ENCODE results near the gene ISG20. TPM values are rescaled to one million over a fixed set of nuclear protein-coding genes. Genes with fewer than 3 reads are reported as not detected.

ISG20 gene
- total and polyA plus RNA-seq, 2 experiments from 2014 or later = 1.4 TPM; not detected in 1

- WGBS, 2 experiments (ENCODE audit: low coverage in 1 of 2, low lambda C conversion rate in 2 of 2, missing lambda C conversion rate in 2 of 2) = 2 to 3% methylated on average over 41 to 46 of the region's 46 CpGs
- no peaks in the 10 kb centered on the region for H3K36me3 ChIP-seq (ENCODE audit: low read depth)
- no peak overlapping the region for H3K4me2 ChIP-seq (ENCODE audit: unreplicated experiment)
- H3K27ac ChIP-seq = no peak overlapping the region
- no peak for TF ChIP-seq EZH2 (IDR thresholded peaks at IDR 0.05; ENCODE audit: insufficient read depth, poor library complexity, severe bottlenecking)
- no peak for TF ChIP-seq EZH2phosphoT487 (IDR thresholded peaks at IDR 0.05; ENCODE audit: insufficient read depth, low read depth)
- in situ Hi-C loops (cut with MboI) = no loop called here
- no peaks in the 10 kb centered on the region for H3K79me2 ChIP-seq (ENCODE audit: insufficient read depth)
- peaks cover 45% of the 10 kb centered on the region for H3K27me3 ChIP-seq (replicated peaks; ENCODE audit: insufficient read depth)
- H3K4me1 ChIP-seq (ENCODE audit: insufficient read depth) = no peaks in the 10 kb centered on the region
- no peaks in the 10 kb centered on the region for H3F3A ChIP-seq (ENCODE audit: insufficient read depth)
- H2AFZ ChIP-seq = no peak overlapping the region
- no peaks in the 10 kb centered on the region for H3K9me2 ChIP-seq (ENCODE audit: insufficient read depth)
- H3K4me3 ChIP-seq = no peak overlapping the region
- H4K20me1 ChIP-seq (ENCODE audit: insufficient read depth) = no peaks in the 10 kb centered on the region
- H3K9ac ChIP-seq = no peak overlapping the region
- DNase-seq = no peak
- H3K9me3 ChIP-seq (ENCODE audit: low read depth) = no peaks in the 10 kb centered on the region
These were observed 34.2 kb upstream of the ISG20 start for GRCh38 chr15:88604381-88605188.

GRCh38 chr15:88605189-88606069 lies 33.4 kb upstream of the ISG20 start:
- in situ Hi-C loops (cut with MboI) = no loop called here
- Histone ChIP-seq H3K27ac (no peak overlapping the region), H3F3A (ENCODE audit: insufficient read depth) (no peaks in the 10 kb centered on the region), H3K9ac (no peak overlapping the region), H3K9me3 (ENCODE audit: low read depth) (no peaks in the 10 kb centered on the region), H3K4me2 (ENCODE audit: unreplicated experiment) (no peak overlapping the region), H4K20me1 (ENCODE audit: insufficient read depth) (no peaks in the 10 kb centered on the region), H3K9me2 (ENCODE audit: insufficient read depth) (no peaks in the 10 kb centered on the region), H2AFZ (no peak overlapping the region), H3K4me3 (no peak overlapping the region), H3K27me3 (replicated peaks; ENCODE audit: insufficient read depth) (peaks cover 45% of the 10 kb centered on the region), H3K79me2 (ENCODE audit: insufficient read depth) (no peaks in the 10 kb centered on the region), H3K36me3 (ENCODE audit: low read depth) (no peaks in the 10 kb centered on the region), H3K4me1 (ENCODE audit: insufficient read depth) (no peaks in the 10 kb centered on the region)
- no peak for TF ChIP-seq EZH2phosphoT487 (IDR thresholded peaks at IDR 0.05; ENCODE audit: insufficient read depth, low read depth)
- TF ChIP-seq EZH2 (IDR thresholded peaks at IDR 0.05; ENCODE audit: insufficient read depth, poor library complexity, severe bottlenecking) = no peak
- peak; percentile 60 for DNase-seq
- WGBS, 2 experiments (ENCODE audit: low coverage in 1 of 2, low lambda C conversion rate in 2 of 2, missing lambda C conversion rate in 2 of 2) = 5 to 7% methylated on average over 43 to 52 of the region's 58 CpGs

- in situ Hi-C loops (cut with MboI) = no loop called here
- H3K4me1 ChIP-seq (ENCODE audit: insufficient read depth) = no peaks in the 10 kb centered on the region
- 20% methylated on average over 25 to 26 of the region's 26 CpGs for WGBS, 2 experiments (ENCODE audit: low coverage in 1 of 2, low lambda C conversion rate in 2 of 2, missing lambda C conversion rate in 2 of 2)
These were observed 32.6 kb upstream of the ISG20 start for GRCh38 chr15:88606070-88606794.

GRCh38 chr15:88607951-88608350 lies 30.9 kb upstream of the ISG20 start:
- no peak overlapping the region for H3K9ac ChIP-seq
- no peaks in the 10 kb centered on the region for H4K20me1 ChIP-seq (ENCODE audit: insufficient read depth)
- in situ Hi-C loops (cut with MboI) = no loop called here
- DNase-seq = no peak
- H3K9me3 ChIP-seq (ENCODE audit: low read depth) = no peaks in the 10 kb centered on the region
- H3K27me3 ChIP-seq (replicated peaks; ENCODE audit: insufficient read depth) = peaks cover 45% of the 10 kb centered on the region
- H3K36me3 ChIP-seq (ENCODE audit: low read depth) = no peaks in the 10 kb centered on the region
- H3K9me2 ChIP-seq (ENCODE audit: insufficient read depth) = no peaks in the 10 kb centered on the region
- H3K4me2 ChIP-seq (ENCODE audit: unreplicated experiment) = no peak overlapping the region
- no peaks in the 10 kb centered on the region for H3F3A ChIP-seq (ENCODE audit: insufficient read depth)
- WGBS, 2 experiments (ENCODE audit: low coverage in 1 of 2, low lambda C conversion rate in 2 of 2, missing lambda C conversion rate in 2 of 2) = 58 to 70% methylated on average over 1 of the region's 1 CpG
- no peak overlapping the region for H3K27ac ChIP-seq
- H3K4me1 ChIP-seq (ENCODE audit: insufficient read depth) = no peaks in the 10 kb centered on the region
- TF ChIP-seq EZH2phosphoT487 (IDR thresholded peaks at IDR 0.05; ENCODE audit: insufficient read depth, low read depth) = no peak
- no peak for TF ChIP-seq EZH2 (IDR thresholded peaks at IDR 0.05; ENCODE audit: insufficient read depth, poor library complexity, severe bottlenecking)
- no peaks in the 10 kb centered on the region for H3K79me2 ChIP-seq (ENCODE audit: insufficient read depth)
- no peak overlapping the region for H3K4me3 ChIP-seq
- H2AFZ ChIP-seq = no peak overlapping the region

More at GRCh38 chr15:88606070-88606794, 32.6 kb upstream of the ISG20 start:
- no peaks in the 10 kb centered on the region for H3K9me3 ChIP-seq (ENCODE audit: low read depth)
- TF ChIP-seq EZH2phosphoT487 (IDR thresholded peaks at IDR 0.05; ENCODE audit: insufficient read depth, low read depth) (no peak), EZH2 (IDR thresholded peaks at IDR 0.05; ENCODE audit: insufficient read depth, poor library complexity, severe bottlenecking) (no peak)
- H3K36me3 ChIP-seq (ENCODE audit: low read depth) = no peaks in the 10 kb centered on the region
- no peaks in the 10 kb centered on the region for H3F3A ChIP-seq (ENCODE audit: insufficient read depth)
- H4K20me1 ChIP-seq (ENCODE audit: insufficient read depth) = no peaks in the 10 kb centered on the region
- H2AFZ ChIP-seq = no peak overlapping the region
- no peak overlapping the region for H3K9ac ChIP-seq
- no peak overlapping the region for H3K27ac ChIP-seq
- DNase-seq = no peak
- H3K9me2 ChIP-seq (ENCODE audit: insufficient read depth) = no peaks in the 10 kb centered on the region
- no peak overlapping the region for H3K4me2 ChIP-seq (ENCODE audit: unreplicated experiment)
- H3K4me3 ChIP-seq = no peak overlapping the region
- no peaks in the 10 kb centered on the region for H3K79me2 ChIP-seq (ENCODE audit: insufficient read depth)
- peaks cover 45% of the 10 kb centered on the region for H3K27me3 ChIP-seq (replicated peaks; ENCODE audit: insufficient read depth)

Data from GM23248 (cell line).